Hindlimb muscle (tissue), 1 donor: ENCODE measurements around the gene RPL7A. TPM values are rescaled to one million over a fixed set of nuclear protein-coding genes. Genes with fewer than 3 reads are reported as not detected.
"Not testable (repeated sequence)": the region's sequence is repeated elsewhere in the genome, so short reads cannot be mapped to it uniquely, and the experiment has no call there.

Experiments used
- DNase-seq: peaks from one replicate; pipeline ENCODE4 v3.0.0-alpha.2; 2013
- polyA plus RNA-seq: library from polyadenylated mRNA; unstranded; fragments of 120-200 nt; gene quantifications from one replicate; pipeline ENCODE4 v1.2.1, GENCODE V29; 2013; ENCODE audit not compliant: insufficient read length

The RPL7A gene
- 2,303 TPM for polyA plus RNA-seq

- peak; percentile 95 for DNase-seq
Observed at GRCh38 chr9:133347985-133348717, at the start of gene RPL7A, which contains the start of gene MED22. TSS of gene RPL7A (plus strand) at chr9:133348218. CDS start at chr9:133348244, 26 bp downstream. TSS of gene MED22 (minus strand) at chr9:133348131. CDS start at chr9:133346662, 1,469 bp downstream.

GRCh38 chr9:133299996-133300395 lies 48.0 kb upstream of the RPL7A start:
- not testable (repeated sequence) for DNase-seq

GRCh38 chr9:133301253-133302230 lies 46.5 kb upstream of the RPL7A start:
- no peak for DNase-seq

- DNase-seq, result no peak
Observed at GRCh38 chr9:133303266-133304157, 44.5 kb upstream of the RPL7A start.

GRCh38 chr9:133304158-133304470 lies 43.9 kb upstream of the RPL7A start:
- no peak for DNase-seq

GRCh38 chr9:133304477-133305377 lies 43.3 kb upstream of the RPL7A start:
- no peak for DNase-seq

GRCh38 chr9:133305731-133306130 lies 42.3 kb upstream of the RPL7A start:
- no peak for DNase-seq

GRCh38 chr9:133306242-133307204 lies 41.5 kb upstream of the RPL7A start:
- DNase-seq, result peak; percentile 51

GRCh38 chr9:133307301-133307700 lies 40.7 kb upstream of the RPL7A start:
- DNase-seq, result no peak

- no peak for DNase-seq
Observed at GRCh38 chr9:133309608-133310007, 38.4 kb upstream of the RPL7A start.

GRCh38 chr9:133315997-133316396 lies 32.0 kb upstream of the RPL7A start:
- DNase-seq, result no peak

- not testable (repeated sequence) for DNase-seq
Observed at GRCh38 chr9:133317551-133317950, 30.5 kb upstream of the RPL7A start.

- DNase-seq, result no peak
Observed at GRCh38 chr9:133320421-133320881, 27.6 kb upstream of the RPL7A start.

GRCh38 chr9:133321411-133321935 lies 26.5 kb upstream of the RPL7A start:
- no peak for DNase-seq

- DNase-seq, result no peak
Observed at GRCh38 chr9:133322701-133323100, 25.3 kb upstream of the RPL7A start.

GRCh38 chr9:133323211-133323610 lies 24.8 kb upstream of the RPL7A start:
- DNase-seq, result no peak

GRCh38 chr9:133323991-133324703 lies 23.9 kb upstream of the RPL7A start:
- no peak for DNase-seq

- DNase-seq, result not testable (repeated sequence)
Observed at GRCh38 chr9:133327021-133327420, 21.0 kb upstream of the RPL7A start.
